LNCAP (cell line): ENCODE results near the gene MDP1.

Source experiments
- TF ChIP-seq, protein P1 (sequence below): fragments of 450-650 bp; IDR thresholded peaks from 2 replicates; pipeline ENCODE4 v1.5.1; 2017; ENCODE audit warnings: mild to moderate bottlenecking

Gene MDP1

DNA sequence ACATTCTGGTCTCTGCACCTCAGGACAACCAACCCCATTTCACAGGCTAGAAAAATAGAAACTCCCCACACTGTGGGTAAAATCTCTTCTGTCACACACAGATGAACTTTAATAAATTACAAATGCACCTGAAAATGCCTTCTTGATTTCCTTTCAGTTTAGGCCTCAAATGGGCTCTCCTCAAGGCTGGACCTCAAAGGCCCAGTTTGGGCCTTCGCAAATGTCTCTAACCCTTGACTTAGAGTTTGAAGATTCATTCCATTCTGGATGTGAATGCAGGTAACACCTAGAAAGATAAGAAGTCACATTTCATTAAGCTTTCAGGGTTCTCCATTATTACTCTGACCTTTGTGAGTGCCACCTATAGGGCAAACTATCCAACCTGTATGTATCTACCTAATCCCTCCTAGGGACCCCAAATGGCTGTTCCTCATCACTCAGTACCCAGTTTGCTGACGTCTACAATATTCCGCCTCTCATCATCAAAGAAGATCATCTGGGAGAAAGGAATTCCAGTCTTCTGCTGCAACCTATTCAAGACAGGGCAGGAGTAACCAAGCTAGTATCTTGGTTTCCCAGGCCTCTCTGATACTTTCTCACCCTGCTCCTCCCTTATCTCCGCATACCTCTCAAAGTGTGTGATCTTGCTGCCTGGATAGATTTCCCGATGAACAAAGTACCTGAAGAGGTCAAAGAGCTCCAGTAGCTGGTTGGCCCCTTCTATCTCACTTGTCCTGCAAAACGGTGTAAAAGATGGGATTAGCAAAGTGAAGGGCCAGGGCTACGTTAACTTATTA lies 1.8 kb downstream of the MDP1 start:
- TF ChIP-seq, protein P1, sequence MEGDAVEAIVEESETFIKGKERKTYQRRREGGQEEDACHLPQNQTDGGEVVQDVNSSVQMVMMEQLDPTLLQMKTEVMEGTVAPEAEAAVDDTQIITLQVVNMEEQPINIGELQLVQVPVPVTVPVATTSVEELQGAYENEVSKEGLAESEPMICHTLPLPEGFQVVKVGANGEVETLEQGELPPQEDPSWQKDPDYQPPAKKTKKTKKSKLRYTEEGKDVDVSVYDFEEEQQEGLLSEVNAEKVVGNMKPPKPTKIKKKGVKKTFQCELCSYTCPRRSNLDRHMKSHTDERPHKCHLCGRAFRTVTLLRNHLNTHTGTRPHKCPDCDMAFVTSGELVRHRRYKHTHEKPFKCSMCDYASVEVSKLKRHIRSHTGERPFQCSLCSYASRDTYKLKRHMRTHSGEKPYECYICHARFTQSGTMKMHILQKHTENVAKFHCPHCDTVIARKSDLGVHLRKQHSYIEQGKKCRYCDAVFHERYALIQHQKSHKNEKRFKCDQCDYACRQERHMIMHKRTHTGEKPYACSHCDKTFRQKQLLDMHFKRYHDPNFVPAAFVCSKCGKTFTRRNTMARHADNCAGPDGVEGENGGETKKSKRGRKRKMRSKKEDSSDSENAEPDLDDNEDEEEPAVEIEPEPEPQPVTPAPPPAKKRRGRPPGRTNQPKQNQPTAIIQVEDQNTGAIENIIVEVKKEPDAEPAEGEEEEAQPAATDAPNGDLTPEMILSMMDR: no peak

- TF ChIP-seq, protein P1: no peak
These were observed 2.7 kb downstream of the MDP1 start, which contains the start of gene CHMP4A for GRCh38 chr14:24212924-24213865. TSS of gene CHMP4A (minus strand) at chr14:24213488. CDS start at chr14:24213439, 49 bp downstream.

DNA sequence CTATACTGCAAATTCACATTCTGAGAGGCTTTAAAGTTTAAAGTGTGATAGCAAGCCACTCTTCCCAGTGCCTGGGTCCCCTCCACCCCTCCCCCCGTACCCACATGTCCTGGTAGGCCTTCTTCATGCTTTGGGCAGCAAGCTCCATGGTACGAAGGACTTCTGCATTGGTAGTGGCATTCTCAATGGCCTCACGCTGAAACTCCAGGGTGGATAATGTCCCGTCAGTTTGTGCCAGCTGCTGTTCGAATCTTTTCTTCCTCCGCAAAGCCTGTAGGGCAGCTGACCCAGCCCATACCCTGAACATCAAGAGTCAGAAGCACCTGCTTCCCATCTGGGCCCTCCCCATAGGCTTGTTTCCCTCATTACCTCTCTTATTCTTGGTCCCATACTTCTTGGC lies 4.6 kb downstream of the MDP1 start:
- TF ChIP-seq, protein P1: no peak

DNA sequence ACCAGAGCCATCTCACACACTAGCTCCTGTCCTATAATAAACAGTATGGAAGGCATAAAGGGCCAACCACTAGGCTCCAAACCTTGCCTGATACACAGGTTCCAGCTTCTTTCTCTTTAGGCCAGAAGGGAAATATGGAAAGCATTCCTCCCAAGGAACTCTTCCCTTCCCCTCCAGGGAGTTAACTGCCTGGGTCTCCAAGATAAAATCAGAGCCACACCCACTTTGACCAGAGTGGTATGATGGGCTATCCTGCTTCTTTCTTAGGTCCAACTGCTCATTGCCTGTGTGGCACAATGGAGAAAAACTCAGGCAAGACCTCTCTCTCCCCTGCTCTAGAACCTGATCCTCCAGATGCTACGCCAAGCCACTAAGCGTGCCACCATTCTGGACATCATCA lies 8.2 kb downstream of the MDP1 start:
- TF ChIP-seq, protein P1: no peak

DNA sequence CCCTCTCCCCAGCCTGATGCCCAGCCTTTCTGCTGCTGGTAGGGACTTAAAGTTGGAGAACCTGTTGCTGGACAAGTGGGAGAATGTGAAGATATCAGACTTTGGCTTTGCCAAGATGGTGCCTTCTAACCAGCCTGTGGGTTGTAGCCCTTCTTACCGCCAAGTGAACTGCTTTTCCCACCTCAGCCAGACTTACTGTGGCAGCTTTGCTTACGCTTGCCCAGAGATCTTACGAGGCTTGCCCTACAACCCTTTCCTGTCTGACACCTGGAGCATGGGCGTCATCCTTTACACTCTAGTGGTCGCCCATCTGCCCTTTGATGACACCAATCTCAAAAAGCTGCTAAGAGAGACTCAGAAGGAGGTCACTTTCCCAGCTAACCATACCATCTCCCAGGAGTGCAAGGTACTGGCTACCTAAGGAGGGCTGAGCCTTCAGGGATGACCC lies 8.7 kb downstream of the MDP1 start:
- TF ChIP-seq, protein P1: no peak

GRCh38 chr14:24206260-24207103 lies 9.4 kb downstream of the MDP1 start:
- TF ChIP-seq, protein P1: no peak
